Brain microvascular endothelial cell (primary cell): ENCODE results near the gene SLC26A1.

ENCODE experiments used
- DNase-seq: peaks from one replicate; pipeline ENCODE4 v3.0.0-alpha.2; 2020
- H3K27ac ChIP-seq: fragments of 250-450 bp; sonication (Bioruptor Pico); 2 replicates; pipeline ENCODE4 v1.5.1; 2020; ENCODE audit warnings: mild to moderate bottlenecking, moderate library complexity
- H3K27me3 ChIP-seq: fragments of 250-450 bp; sonication (Bioruptor Pico); replicated peaks from 2 replicates; pipeline ENCODE4 v1.5.1; 2020; ENCODE audit warnings: mild to moderate bottlenecking
- H3K36me3 ChIP-seq: fragments of 250-450 bp; sonication (Bioruptor Pico); replicated peaks from 2 replicates; pipeline ENCODE4 v1.5.1; 2020; ENCODE audit warnings: mild to moderate bottlenecking
- H3K4me3 ChIP-seq: 2 replicates; pipeline ENCODE4 v1.5.1; 2011; ENCODE audit warnings: low read depth, mild to moderate bottlenecking, control low read depth, low read length, moderate library complexity
- CTCF ChIP-seq: IDR thresholded peaks from 2 replicates; pipeline ENCODE4 v1.5.1; 2011; ENCODE audit warnings: low read depth, mild to moderate bottlenecking, moderate library complexity, low read length, control low read depth, inconsistent platforms; ENCODE audit errors: missing control alignments
- in situ Hi-C: cut with HindIII; loops from 2 replicates; pipeline ENCODE4 v1.10.0; 2017; ENCODE audit warnings: low sequenced_read_pairs, low pct_ligation_motif_present

SLC26A1 gene

GRCh38 chr4:967113-968104 lies 25.8 kb downstream of the SLC26A1 start:
- no peaks in the 10 kb centered on the region for H3K27me3 ChIP-seq
- no peak overlapping the region for H3K27ac ChIP-seq
- peaks cover 14% of the 10 kb centered on the region for H3K36me3 ChIP-seq
- no peak for DNase-seq
- TF ChIP-seq CTCF: no peak
- in situ Hi-C loops: no loop called here
- H3K4me3 ChIP-seq: no peak overlapping the region

DNA sequence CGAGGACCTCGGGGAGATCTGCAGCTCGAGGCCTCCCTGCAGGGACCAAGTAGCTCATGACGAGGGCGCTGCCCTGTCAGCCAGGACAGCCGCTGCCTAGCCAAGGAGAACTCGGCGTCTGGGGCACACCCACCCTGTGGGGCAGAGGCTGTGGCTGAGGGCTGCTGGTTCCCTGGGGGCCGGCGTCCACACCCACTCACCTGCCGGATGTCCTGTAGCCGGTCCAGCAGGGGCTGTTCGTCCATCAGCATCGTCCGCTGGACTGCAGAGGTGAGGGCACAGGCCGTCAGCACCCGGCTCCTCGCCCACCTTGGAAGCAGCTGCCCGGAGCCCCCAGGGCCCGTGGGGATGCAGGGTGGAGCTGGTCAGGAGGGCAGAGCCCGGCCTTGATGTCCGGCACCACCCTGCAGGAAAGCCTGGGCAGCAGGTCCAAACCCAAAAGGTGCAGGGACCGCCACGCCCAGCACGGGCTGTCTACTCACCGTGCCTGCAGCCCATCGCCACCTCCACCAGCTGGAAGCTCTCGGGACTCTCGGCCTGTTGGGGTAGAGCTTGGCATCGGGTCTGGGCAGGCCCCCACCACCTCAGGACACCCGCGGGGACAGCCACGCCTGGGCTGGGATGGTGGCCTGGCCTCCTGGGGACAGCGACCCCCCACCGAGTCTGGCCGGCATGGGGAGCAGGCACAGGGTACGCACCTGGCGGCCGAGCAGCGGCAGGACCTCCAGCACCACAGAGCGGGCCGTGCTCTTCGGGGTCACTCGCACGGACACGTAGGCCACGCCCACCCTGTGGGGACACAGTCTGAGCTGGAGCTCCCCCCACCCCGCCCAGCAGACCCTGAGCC lies 26.7 kb downstream of the SLC26A1 start:
- Histone ChIP-seq H3K27me3 (no peaks in the 10 kb centered on the region), H3K27ac (no peak overlapping the region), H3K4me3 (no peak overlapping the region), H3K36me3 (peaks cover 17% of the 10 kb centered on the region)
- no peak for TF ChIP-seq CTCF
- no peak for DNase-seq
- in situ Hi-C loops: no loop called here

DNA sequence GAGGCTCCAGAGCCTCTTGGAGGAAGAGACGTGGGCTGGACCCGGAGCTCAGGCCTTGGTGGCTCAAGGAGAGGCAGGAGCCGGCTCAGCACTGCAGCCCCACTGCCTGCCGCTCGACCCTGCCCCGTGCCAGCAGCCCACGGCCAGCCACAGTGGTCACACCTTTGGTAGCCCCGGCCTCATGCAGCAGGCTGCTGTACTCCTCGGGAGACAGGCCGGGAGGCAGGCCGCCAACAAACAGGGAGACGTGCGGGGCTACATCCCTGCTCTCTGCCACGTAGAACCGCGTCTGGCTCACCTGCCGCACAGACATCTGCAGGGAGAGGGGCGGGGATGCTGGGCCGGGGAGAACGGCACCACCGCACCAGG lies 27.5 kb downstream of the SLC26A1 start:
- TF ChIP-seq CTCF: no peak
- no peaks in the 10 kb centered on the region for H3K27me3 ChIP-seq
- in situ Hi-C loops: no loop called here
- peaks cover 17% of the 10 kb centered on the region for H3K36me3 ChIP-seq
- no peak overlapping the region for H3K27ac ChIP-seq
- no peak overlapping the region for H3K4me3 ChIP-seq
- no peak for DNase-seq

- H3K4me3 ChIP-seq: no peak overlapping the region
- no peak for TF ChIP-seq CTCF
- DNase-seq: no peak
- in situ Hi-C loops: no loop called here
- H3K36me3 ChIP-seq: peaks cover 17% of the 10 kb centered on the region
- no peak overlapping the region for H3K27ac ChIP-seq
- no peaks in the 10 kb centered on the region for H3K27me3 ChIP-seq
Measured at GRCh38 chr4:965048-965765, 28.0 kb downstream of the SLC26A1 start.

- Histone ChIP-seq H3K27ac (no peak overlapping the region), H3K4me3 (no peak overlapping the region), H3K36me3 (peaks cover 17% of the 10 kb centered on the region), H3K27me3 (no peaks in the 10 kb centered on the region)
- in situ Hi-C loops: no loop called here
- TF ChIP-seq CTCF: no peak
- no peak for DNase-seq
Measured at GRCh38 chr4:964346-965025, 28.7 kb downstream of the SLC26A1 start.
